RWPE1 (cell line): Measurements from ENCODE around the gene RARG.
A peak's percentile ranks its signal among the peaks of the same experiment; 100 is the strongest.

ENCODE experiments used
- CTCF ChIA-PET: fragments of 350-600 bp; sonication (Branson Sonifier 250); formaldehyde crosslinking; extraction: SDS; loops from one replicate; lab custom pipeline; 2021; lab: Yijun Ruan, JAX
- POLR2A ChIA-PET: fragments of 400-600 bp; formaldehyde crosslinking; extraction: SDS; loops from one replicate; lab custom pipeline; 2020; ENCODE audit warnings: antibody characterized with exemption; ENCODE audit not compliant: low non-redundant PET; lab: Yijun Ruan, JAX
- DNase-seq: peaks from one replicate; pipeline ENCODE4 v3.0.0; 2012; ENCODE audit warnings: low spot score
- H3K27ac ChIP-seq: fragments of 450-650 bp; 2 replicates; pipeline ENCODE4 v1.5.1; 2017
- CTCF ChIP-seq: fragments of 450-650 bp; conservative IDR thresholded peaks from 2 replicates; pipeline ENCODE4 v1.5.1; 2017; ENCODE audit warnings: low read depth, mild to moderate bottlenecking

RARG gene

GRCh38 chr12:53251477-53252348, 19.7 kb upstream of the RARG start:
- TF ChIP-seq CTCF = no peak; the same call in none of the 2 replicates
- ChIA-PET POLR2A (interaction anchor here (0.5 to 1.2 kb wide), 3 partner anchors 9 to 38 kb away, joined by 3 to 6 read pairs (median 3); no protein-coding TSS in a partner anchor), CTCF (interaction anchor here (0.6 to 2.2 kb wide), 16 partner anchors 10 to 94 kb away, joined by 3 to 26 read pairs (median 4); partner anchors contain the start of gene ESPL1)
- H3K27ac ChIP-seq = peak overlapping the region; percentile 88
- peak; percentile 83 for DNase-seq

DNA sequence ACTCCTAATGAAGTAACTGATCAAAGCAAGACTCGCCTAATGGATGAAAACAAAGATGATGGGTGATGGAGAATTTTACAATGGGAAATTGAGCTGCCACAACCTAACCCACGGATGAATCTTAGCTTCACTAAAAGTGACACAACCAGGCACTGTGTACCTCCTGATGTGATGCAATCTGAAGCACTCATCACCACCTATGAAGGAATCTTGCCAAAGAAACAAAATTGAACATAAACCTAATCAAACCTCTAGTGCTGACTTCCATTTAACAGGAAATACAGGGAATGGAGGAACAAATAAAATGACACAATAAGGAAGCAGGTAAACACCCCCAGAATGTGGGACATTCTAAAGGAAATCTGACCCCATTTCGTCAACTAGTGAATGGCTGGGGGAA, 13.3 kb upstream of the RARG start:
- POLR2A ChIA-PET = no interaction called here
- CTCF ChIA-PET = interaction anchor here (0.6 to 1.7 kb wide), 3 partner anchors 32 to 146 kb away, joined by 3 read pairs; no protein-coding TSS in a partner anchor
- H3K27ac ChIP-seq = no peak overlapping the region
- TF ChIP-seq CTCF = no peak
- DNase-seq = no peak

GRCh38 chr12:53244337-53244736, 12.3 kb upstream of the RARG start:
- DNase-seq = no peak
- CTCF ChIA-PET = interaction anchor here (0.8 to 1.7 kb wide), 2 partner anchors 10 to 145 kb away, joined by 3 to 5 read pairs; no protein-coding TSS in a partner anchor
- POLR2A ChIA-PET = no interaction called here
- H3K27ac ChIP-seq = no peak overlapping the region
- TF ChIP-seq CTCF = no peak

- ChIA-PET POLR2A (no interaction called here), CTCF (interaction anchor here (0.7 to 1.2 kb wide), 3 partner anchors 9 to 40 kb away, joined by 3 to 4 read pairs (median 3); no protein-coding TSS in a partner anchor)
- no peak overlapping the region for H3K27ac ChIP-seq
- TF ChIP-seq CTCF = no peak
- no peak for DNase-seq
Observed at GRCh38 chr12:53241623-53242412, 9.8 kb upstream of the RARG start.

GRCh38 chr12:53239643-53240258, 7.7 kb upstream of the RARG start:
- POLR2A ChIA-PET = interaction anchor here (0.6 kb wide), 1 partner anchor 14 kb away, joined by 4 read pairs; no protein-coding TSS in a partner anchor
- no peak for DNase-seq
- no peak for TF ChIP-seq CTCF
- H3K27ac ChIP-seq = no peak overlapping the region
- CTCF ChIA-PET = interaction anchor here (1.0 to 1.2 kb wide), 2 partner anchors 26 to 80 kb away, joined by 4 read pairs; no protein-coding TSS in a partner anchor
